Epithelial cell of alveolus of lung (primary cell): ENCODE results near the gene PLIN5. TPM values are rescaled to one million over a fixed set of nuclear protein-coding genes. Genes with fewer than 3 reads are reported as not detected.

Experiments
- total RNA-seq: library from RNA; depleted of rRNA; stranded (reverse); fragments of >200 nt; gene quantifications from 2 replicates; pipeline ENCODE4 v1.2.1, GENCODE V29; 2015

The PLIN5 gene
- not detected in 2 replicates for total RNA-seq

GRCh38 chr19:4534836-4535658 lies at the start of gene PLIN5:
Gene PLIN5, minus strand, starts transcription at chr19:4535224. Its CDS starts 1,150 bp downstream, at chr19:4534074.

GRCh38 chr19:4559569-4559968 lies 24.5 kb upstream of the PLIN5 start, which contains the start of gene SEMA6B:
Gene SEMA6B, minus strand, starts transcription at chr19:4559684. Its CDS starts 1,227 bp downstream, at chr19:4558457.

GRCh38 chr19:4539693-4540581 lies 4.9 kb upstream of the PLIN5 start, which contains the start of gene LRG1:
Gene LRG1, minus strand, starts transcription at chr19:4540036. Its CDS starts 23 bp downstream, at chr19:4540013.

GRCh38 chr19:4518345-4519171 lies 16.5 kb downstream of the PLIN5 start, which contains the start of gene PLIN4:
Gene PLIN4, minus strand, starts transcription at chr19:4518486. Its CDS starts 214 bp downstream, at chr19:4518272.

Other genes starting within 250 kb of the PLIN5 start
- gene TMIGD2, start 232.8 kb downstream of the PLIN5 start, total RNA-seq: not detected in 2 replicates
- gene FSD1, start 230.6 kb downstream of the PLIN5 start, total RNA-seq: 21.2 and 30.5 TPM in 2 replicates
- 3.0 and 7.1 TPM in 2 replicates for gene STAP2, start 196.4 kb downstream of the PLIN5 start, total RNA-seq
- gene MPND, start 191.7 kb downstream of the PLIN5 start, total RNA-seq: 2.7 and 4.3 TPM in 2 replicates
- 89.3 and 117 TPM in 2 replicates for gene SH3GL1, start 134.7 kb downstream of the PLIN5 start, total RNA-seq
- 9.7 and 15.5 TPM in 2 replicates for gene CHAF1A, start 132.6 kb downstream of the PLIN5 start, total RNA-seq
- 67.9 and 82.5 TPM in 2 replicates for gene UBXN6, start 77.4 kb downstream of the PLIN5 start, total RNA-seq
- gene HDGFL2, start 62.9 kb downstream of the PLIN5 start, total RNA-seq: 75.5 and 86.1 TPM in 2 replicates
- under 0.01 and 0.96 TPM in 2 replicates for gene PLIN4, start 16.7 kb downstream of the PLIN5 start, total RNA-seq
- gene LRG1, start 4.8 kb upstream of the PLIN5 start, total RNA-seq: under 0.01 and 0.88 TPM in 2 replicates
- gene SEMA6B, start 24.5 kb upstream of the PLIN5 start, total RNA-seq: 1.7 and 7.7 TPM in 2 replicates
- 3.9 and 4.6 TPM in 2 replicates for gene TNFAIP8L1, start 104.3 kb upstream of the PLIN5 start, total RNA-seq
- gene MYDGF, start 135.1 kb upstream of the PLIN5 start, total RNA-seq: 94.0 and 239 TPM in 2 replicates
- 31.7 and 58.6 TPM in 2 replicates for gene DPP9, start 188.6 kb upstream of the PLIN5 start, total RNA-seq